Thymus (tissue), 11 donors: ENCODE data around the gene TMEM123. TPM values are rescaled to one million over a fixed set of nuclear protein-coding genes. Genes with fewer than 3 reads are reported as not detected.

ENCODE experiments used
- DNase-seq, 9 donors: peaks; one replicate each; pipeline ENCODE4 v3.0.0-alpha.2; 2013; ENCODE audit warnings: low spot score in 9 of 9, low read depth in 6 of 9, missing footprints in 1 of 9
- H3K27ac ChIP-seq, 2 donors: one replicate each; pipeline ENCODE4 v1.5.1; 2013; ENCODE audit warnings: control low read depth in 1 of 2, low read depth in 1 of 2, low read length in 1 of 2, mild to moderate bottlenecking in 1 of 2, moderate library complexity in 1 of 2
- H3K27me3 ChIP-seq, 2 donors: one replicate each; pipeline ENCODE4 v1.5.1; 2013; ENCODE audit warnings: low read length in 1 of 2; ENCODE audit not compliant: control insufficient read depth in 2 of 2, insufficient read depth in 1 of 2
- H3K36me3 ChIP-seq, 2 donors: one replicate each; pipeline ENCODE4 v1.5.1; 2013; ENCODE audit warnings: low read length in 1 of 2, mild to moderate bottlenecking in 1 of 2, moderate library complexity in 1 of 2; ENCODE audit not compliant: control insufficient read depth in 2 of 2, insufficient read depth in 2 of 2
- H3K4me1 ChIP-seq, 2 donors: one replicate each; pipeline ENCODE4 v1.5.1; 2013; ENCODE audit warnings: low read length in 2 of 2; ENCODE audit not compliant: control insufficient read depth in 2 of 2, insufficient read depth in 2 of 2
- H3K4me3 ChIP-seq, 2 donors: one replicate each; pipeline ENCODE4 v1.5.1; 2013; ENCODE audit warnings: low read length in 2 of 2, control low read depth in 1 of 2, mild to moderate bottlenecking in 1 of 2
- H3K9me3 ChIP-seq, 2 donors: one replicate each; pipeline ENCODE4 v1.5.1; 2013; ENCODE audit warnings: low read length in 1 of 2, mild to moderate bottlenecking in 1 of 2; ENCODE audit not compliant: control insufficient read depth in 2 of 2, insufficient read depth in 1 of 2
- WGBS: extraction: QIAGEN DNeasy Blood & Tissue Kit; methylation state at CpG from one replicate; pipeline ENCODE4 v1.1.7; 2013; 5-methylcytosine and 5-hydroxymethylcytosine counted together
- polyA plus RNA-seq: library from polyadenylated mRNA; stranded (reverse); fragments of 200-250 nt; gene quantifications from one replicate; pipeline ENCODE4 v1.2.3, GENCODE V29; 2013
- total RNA-seq: library from RNA; stranded (reverse); fragments of 120-200 nt; gene quantifications from one replicate; pipeline ENCODE4 v1.2.4, GENCODE V29; 2013
- donor health status: healthy.

TMEM123 gene
- total and polyA plus RNA-seq, 2 donors, result 174 to 282 TPM

- no peak for DNase-seq
- H3K4me3 ChIP-seq, result no peak overlapping the region
- H3K36me3 ChIP-seq, result no peaks in the 10 kb centered on the region
- no peaks in the 10 kb centered on the region for H3K9me3 ChIP-seq
- no peaks in the 10 kb centered on the region for H3K4me1 ChIP-seq
- no peak overlapping the region for H3K27ac ChIP-seq
- H3K27me3 ChIP-seq, result no peaks in the 10 kb centered on the region
- 87% methylated on average over 5 of the region's 5 CpGs for WGBS
Measured at GRCh38 chr11:102493524-102493923, 41.0 kb upstream of the TMEM123 start.

- no peaks in the 10 kb centered on the region for H3K36me3 ChIP-seq
- H3K9me3 ChIP-seq, result no peaks in the 10 kb centered on the region
- no peak overlapping the region for H3K27ac ChIP-seq
- H3K4me3 ChIP-seq, result no peak overlapping the region
- H3K27me3 ChIP-seq, result no peaks in the 10 kb centered on the region
- WGBS, result 98% methylated on average over 2 of the region's 2 CpGs
- no peak for DNase-seq
- H3K4me1 ChIP-seq, result peaks cover under 1 to 4% of the 10 kb centered on the region in 2 donors
Measured at GRCh38 chr11:102491969-102492368, 39.4 kb upstream of the TMEM123 start.

- no peaks in the 10 kb centered on the region for H3K36me3 ChIP-seq
- 83% methylated on average over 5 of the region's 5 CpGs for WGBS
- H3K27me3 ChIP-seq, result no peaks in the 10 kb centered on the region
- peaks cover 2 to 4% of the 10 kb centered on the region in 2 donors for H3K4me1 ChIP-seq
- H3K9me3 ChIP-seq, result no peaks in the 10 kb centered on the region
- H3K27ac ChIP-seq, result no peak overlapping the region
- no peak overlapping the region for H3K4me3 ChIP-seq
- DNase-seq, result no peak
Measured at GRCh38 chr11:102489186-102490145, 36.9 kb upstream of the TMEM123 start.

- no peaks in the 10 kb centered on the region for H3K9me3 ChIP-seq
- H3K4me1 ChIP-seq, result peaks cover 2 to 4% of the 10 kb centered on the region in 2 donors
- no peaks in the 10 kb centered on the region for H3K27me3 ChIP-seq
- no peak overlapping the region for H3K4me3 ChIP-seq
- no peak for DNase-seq
- WGBS, result 95% methylated on average over 3 of the region's 3 CpGs
- no peaks in the 10 kb centered on the region for H3K36me3 ChIP-seq
- H3K27ac ChIP-seq, result no peak overlapping the region
Measured at GRCh38 chr11:102488208-102488607, 35.6 kb upstream of the TMEM123 start.

GRCh38 chr11:102487214-102487613 lies 34.6 kb upstream of the TMEM123 start:
- peaks cover 2 to 4% of the 10 kb centered on the region in 2 donors for H3K4me1 ChIP-seq
- no peak overlapping the region for H3K27ac ChIP-seq
- H3K4me3 ChIP-seq, result no peak overlapping the region
- no peaks in the 10 kb centered on the region for H3K27me3 ChIP-seq
- no peaks in the 10 kb centered on the region for H3K9me3 ChIP-seq
- no peaks in the 10 kb centered on the region for H3K36me3 ChIP-seq
- no peak for DNase-seq
- 78% methylated on average over 1 of the region's 1 CpG for WGBS

- DNase-seq, result no peak
- H3K36me3 ChIP-seq, result no peaks in the 10 kb centered on the region
- peaks cover 2 to 4% of the 10 kb centered on the region in 2 donors for H3K4me1 ChIP-seq
- no peak overlapping the region for H3K27ac ChIP-seq
- WGBS, result 96% methylated on average over 2 of the region's 2 CpGs
- H3K4me3 ChIP-seq, result no peak overlapping the region
- H3K27me3 ChIP-seq, result no peaks in the 10 kb centered on the region
- no peaks in the 10 kb centered on the region for H3K9me3 ChIP-seq
Measured at GRCh38 chr11:102486584-102486983, 34.0 kb upstream of the TMEM123 start.

GRCh38 chr11:102485095-102485722 lies 32.6 kb upstream of the TMEM123 start:
- H3K27ac ChIP-seq, result no peak overlapping the region
- 95% methylated on average over 2 of the region's 2 CpGs for WGBS
- DNase-seq, result no peak
- no peaks in the 10 kb centered on the region for H3K9me3 ChIP-seq
- no peak overlapping the region for H3K4me3 ChIP-seq
- H3K27me3 ChIP-seq, result no peaks in the 10 kb centered on the region
- H3K36me3 ChIP-seq, result no peaks in the 10 kb centered on the region
- H3K4me1 ChIP-seq, result peaks cover 2 to 4% of the 10 kb centered on the region in 2 donors

- DNase-seq, result no peak
- WGBS, result 61% methylated on average over 3 of the region's 3 CpGs
- no peak overlapping the region for H3K27ac ChIP-seq
Measured at GRCh38 chr11:102482433-102482832, 29.9 kb upstream of the TMEM123 start.

GRCh38 chr11:102479733-102480132 lies 27.2 kb upstream of the TMEM123 start:
- Histone ChIP-seq H3K4me3 (no peak overlapping the region), H3K9me3 (no peaks in the 10 kb centered on the region), H3K27me3 (no peaks in the 10 kb centered on the region), H3K36me3 (no peaks in the 10 kb centered on the region), H3K27ac (no peak overlapping the region), H3K4me1 (peaks cover 8 to 9% of the 10 kb centered on the region in 2 donors)
- over 99% methylated on average over 2 of the region's 2 CpGs for WGBS
- no peak for DNase-seq

More at GRCh38 chr11:102482433-102482832, 29.9 kb upstream of the TMEM123 start:
- Histone ChIP-seq H3K27me3 (no peaks in the 10 kb centered on the region), H3K9me3 (no peaks in the 10 kb centered on the region), H3K36me3 (no peaks in the 10 kb centered on the region), H3K4me1 (peaks cover 2 to 3% of the 10 kb centered on the region in 2 donors), H3K4me3 (no peak overlapping the region)
